ENCODE data around the gene OR2T3.
"Not testable (repeated sequence)": the region's sequence is repeated elsewhere in the genome, so short reads cannot be mapped to it uniquely, and the experiment has no call there.

- TF ChIP-seq POLR2A, POLR2AphosphoS5, TAF1, POU2F2 (IDR thresholded peaks at IDR 0.05; ENCODE audit: low read depth, low read length): not testable (repeated sequence)
Measured at GRCh38 chr1:248473051-248473450, at the start of gene OR2T3.

Data from GM12891 (cell line).